A204.1 (cell line): ENCODE measurements around the gene MTNR1A.

ENCODE experiments used
- FAIRE-seq: peaks from 2 replicates; lab custom pipeline; 2012; peaks lifted over from hg19 to GRCh38; lab: Jason Lieb, UNC

Gene MTNR1A

DNA sequence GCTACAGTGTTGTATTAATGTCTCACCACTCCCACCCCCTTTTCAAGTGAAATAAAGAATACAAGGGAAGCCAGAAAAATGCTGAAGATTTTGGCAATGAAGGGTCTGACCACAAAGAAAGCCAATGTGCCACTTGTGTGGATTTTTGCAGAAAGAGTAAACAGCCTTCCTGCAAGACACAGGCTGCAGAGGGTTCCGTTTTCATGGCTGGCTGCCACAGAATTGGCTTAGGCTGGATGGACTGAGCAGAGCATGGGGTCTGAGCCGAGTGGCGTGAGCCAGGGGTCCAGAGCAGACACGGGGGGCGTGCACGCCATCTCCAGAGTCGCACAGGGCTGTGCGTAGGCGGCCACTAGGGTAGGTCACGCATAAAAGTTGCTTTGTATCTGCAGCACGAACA is 69.2 kb downstream of the MTNR1A start:
- FAIRE-seq, result no peak

DNA sequence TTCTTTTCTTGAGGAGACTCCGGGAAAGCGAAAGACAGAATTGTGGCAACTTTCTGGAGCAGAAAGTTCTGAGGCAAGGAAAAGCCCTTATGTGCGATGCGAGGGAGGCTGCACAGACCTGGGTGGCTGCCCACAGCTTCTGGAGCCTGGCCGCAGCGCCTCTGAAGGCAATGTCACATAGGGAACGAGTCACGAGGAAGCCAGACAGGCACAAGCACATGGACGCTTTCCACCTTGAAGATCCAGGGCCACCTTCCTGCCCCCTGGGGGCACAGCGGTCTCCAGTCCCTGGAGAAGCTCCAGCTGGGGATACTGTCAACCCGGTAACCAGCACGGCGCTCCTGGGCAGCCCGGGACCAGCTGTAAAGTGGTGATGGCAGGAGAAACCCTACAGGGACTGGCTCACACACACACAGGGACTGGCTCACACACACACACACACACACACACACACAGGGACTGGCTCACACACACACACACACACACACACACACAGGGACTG is 69.8 kb downstream of the MTNR1A start:
- no peak for FAIRE-seq

GRCh38 chr4:186485150-186485549 is 70.2 kb downstream of the MTNR1A start:
- no peak for FAIRE-seq

GRCh38 chr4:186483656-186484055 is 71.7 kb downstream of the MTNR1A start:
- FAIRE-seq, result no peak
